OCI-LY1 (cell line): ENCODE measurements around the gene POU6F2.

Source experiments
- H2AFZ ChIP-seq: fragments of 200-600 bp; sonication (generic), shearing (Covaris generic); 2 replicates; pipeline ENCODE4 v1.6.0; 2014; ENCODE audit warnings: antibody characterized with exemption, mild to moderate bottlenecking, low read length
- H3F3A ChIP-seq: fragments of 200-600 bp; sonication (generic), shearing (Covaris generic); 2 replicates; pipeline ENCODE4 v1.6.0; 2014; ENCODE audit warnings: mild to moderate bottlenecking, antibody characterized with exemption, low read length, moderate library complexity; ENCODE audit not compliant: insufficient read depth
- H3K27ac ChIP-seq: fragments of 200-600 bp; sonication (generic); 2 replicates; pipeline ENCODE4 v1.5.1; 2014; ENCODE audit warnings: low read length, mixed run types, mild to moderate bottlenecking, low read depth; ENCODE audit not compliant: poor library complexity, severe bottlenecking
- H3K27me3 ChIP-seq: fragments of 200-600 bp; sonication (generic); 2 replicates; pipeline ENCODE4 v1.6.0; 2014; ENCODE audit warnings: antibody characterized with exemption, mild to moderate bottlenecking, low read length, moderate library complexity; ENCODE audit not compliant: insufficient read depth
- H3K36me3 ChIP-seq: fragments of 200-600 bp; sonication (generic); 2 replicates; pipeline ENCODE4 v1.6.1; 2014; ENCODE audit warnings: mild to moderate bottlenecking, antibody characterized with exemption, low read length, moderate library complexity, mixed read lengths; ENCODE audit not compliant: insufficient read depth
- H3K4me1 ChIP-seq: fragments of 200-600 bp; sonication (generic); 2 replicates; pipeline ENCODE4 v1.5.1; 2014; ENCODE audit warnings: mild to moderate bottlenecking, low read length, moderate library complexity; ENCODE audit not compliant: insufficient read depth, severe bottlenecking
- H3K4me2 ChIP-seq: fragments of 200-600 bp; sonication (generic), shearing (Covaris generic); 2 replicates; pipeline ENCODE4 v1.6.1; 2014; ENCODE audit warnings: low read length
- H3K4me3 ChIP-seq: fragments of 200-600 bp; sonication (generic); 2 replicates; pipeline ENCODE4 v1.5.1; 2014; ENCODE audit warnings: low read length, low read depth, mild to moderate bottlenecking, mixed read lengths; ENCODE audit not compliant: poor library complexity, severe bottlenecking
- H3K79me2 ChIP-seq: fragments of 200-600 bp; shearing (Covaris generic); 2 replicates; pipeline ENCODE4 v1.6.1; 2016; ENCODE audit warnings: mixed run types, low read length, mixed read lengths; ENCODE audit not compliant: insufficient read depth
- H3K9ac ChIP-seq: fragments of 200-600 bp; sonication (generic), shearing (Covaris generic); 2 replicates; pipeline ENCODE4 v1.6.1; 2014; ENCODE audit warnings: mild to moderate bottlenecking, low read length, mixed read lengths
- H3K9me2 ChIP-seq: fragments of 200-600 bp; sonication (generic), shearing (Covaris generic); 2 replicates; pipeline ENCODE4 v1.6.1; 2014; ENCODE audit warnings: low read depth, mild to moderate bottlenecking, low read length, mixed read lengths
- H3K9me3 ChIP-seq: fragments of 200-600 bp; shearing (Covaris generic); 2 replicates; pipeline ENCODE4 v1.6.1; 2014; ENCODE audit warnings: low read length, mixed read lengths
- H4K20me1 ChIP-seq: fragments of 200-600 bp; sonication (generic), shearing (Covaris generic); 2 replicates; pipeline ENCODE4 v1.6.0; 2016; ENCODE audit warnings: mild to moderate bottlenecking, low read length; ENCODE audit not compliant: insufficient read depth
- EZH2 ChIP-seq: fragments of 200-600 bp; sonication (generic), shearing (Covaris generic); IDR thresholded peaks from 2 replicates; pipeline ENCODE4 v1.8.0; 2017; ENCODE audit warnings: borderline replicate concordance, mixed run types, mild to moderate bottlenecking, antibody characterized with exemption, low read length, moderate library complexity, mixed read lengths
- TF ChIP-seq, protein P1 (sequence below): fragments of 200-600 bp; sonication (generic), shearing (Covaris generic); IDR thresholded peaks from 2 replicates; pipeline ENCODE4 v1.5.1; 2017; ENCODE audit warnings: mild to moderate bottlenecking, antibody characterized with exemption, low read length, moderate library complexity, mixed read lengths

The POU6F2 gene

DNA sequence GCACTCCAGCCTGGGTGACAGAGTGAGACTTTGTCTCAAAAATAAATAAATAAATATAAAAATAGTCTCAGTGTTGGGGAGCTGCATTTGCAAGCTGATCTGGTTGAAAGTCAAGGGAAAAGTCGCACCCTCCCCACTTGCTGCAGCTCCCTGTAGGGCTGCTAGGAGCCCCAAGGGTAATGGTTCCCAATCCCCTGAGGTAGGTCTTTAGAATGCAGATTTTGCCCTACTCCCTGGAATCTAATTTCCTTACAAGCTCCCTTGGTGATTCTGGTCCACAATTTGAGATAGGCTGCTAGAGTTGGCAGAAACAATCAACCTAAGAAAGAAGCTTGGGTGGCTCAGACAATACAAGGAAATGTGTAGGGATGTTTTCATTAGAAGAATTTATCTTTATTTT, 356.0 kb downstream of the POU6F2 start:
- H3K79me2 ChIP-seq = no peaks in the 10 kb centered on the region

DNA sequence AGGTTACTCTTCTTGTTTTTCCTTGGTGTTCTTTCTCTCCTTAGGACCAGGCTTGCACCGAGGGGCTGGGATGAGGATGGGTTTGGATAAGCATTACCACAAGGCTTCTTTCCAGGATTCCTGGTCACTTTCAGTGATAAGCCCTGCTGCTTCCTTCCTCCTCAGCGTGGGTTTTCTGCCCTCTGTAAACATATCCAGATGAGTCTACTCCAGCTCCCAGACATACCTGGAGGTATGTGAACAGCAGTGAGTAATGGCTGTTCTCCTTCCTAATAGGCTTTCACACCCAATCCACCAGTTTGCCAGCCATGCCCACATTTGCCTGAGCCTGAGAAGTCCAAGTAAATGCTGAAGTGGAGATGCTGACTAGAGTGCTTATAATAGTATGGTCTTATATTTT, 358.7 kb downstream of the POU6F2 start:
- no peak overlapping the region for H3K27ac ChIP-seq
- H3K27me3 ChIP-seq = no peaks in the 10 kb centered on the region
- H3K9me2 ChIP-seq = no peaks in the 10 kb centered on the region

More for the DNA sequence above, 356.0 kb downstream of the POU6F2 start:
- H3K27me3 ChIP-seq = no peaks in the 10 kb centered on the region
- no peaks in the 10 kb centered on the region for H4K20me1 ChIP-seq
- H3K36me3 ChIP-seq = no peaks in the 10 kb centered on the region
- H3K4me2 ChIP-seq = no peak overlapping the region
- H3K9me2 ChIP-seq = no peaks in the 10 kb centered on the region
- no peak overlapping the region for H3K9ac ChIP-seq
- no peak for TF ChIP-seq EZH2
- TF ChIP-seq, protein P1, sequence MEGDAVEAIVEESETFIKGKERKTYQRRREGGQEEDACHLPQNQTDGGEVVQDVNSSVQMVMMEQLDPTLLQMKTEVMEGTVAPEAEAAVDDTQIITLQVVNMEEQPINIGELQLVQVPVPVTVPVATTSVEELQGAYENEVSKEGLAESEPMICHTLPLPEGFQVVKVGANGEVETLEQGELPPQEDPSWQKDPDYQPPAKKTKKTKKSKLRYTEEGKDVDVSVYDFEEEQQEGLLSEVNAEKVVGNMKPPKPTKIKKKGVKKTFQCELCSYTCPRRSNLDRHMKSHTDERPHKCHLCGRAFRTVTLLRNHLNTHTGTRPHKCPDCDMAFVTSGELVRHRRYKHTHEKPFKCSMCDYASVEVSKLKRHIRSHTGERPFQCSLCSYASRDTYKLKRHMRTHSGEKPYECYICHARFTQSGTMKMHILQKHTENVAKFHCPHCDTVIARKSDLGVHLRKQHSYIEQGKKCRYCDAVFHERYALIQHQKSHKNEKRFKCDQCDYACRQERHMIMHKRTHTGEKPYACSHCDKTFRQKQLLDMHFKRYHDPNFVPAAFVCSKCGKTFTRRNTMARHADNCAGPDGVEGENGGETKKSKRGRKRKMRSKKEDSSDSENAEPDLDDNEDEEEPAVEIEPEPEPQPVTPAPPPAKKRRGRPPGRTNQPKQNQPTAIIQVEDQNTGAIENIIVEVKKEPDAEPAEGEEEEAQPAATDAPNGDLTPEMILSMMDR = no peak
- H3K27ac ChIP-seq = no peak overlapping the region
- no peaks in the 10 kb centered on the region for H3K4me1 ChIP-seq
- H3K4me3 ChIP-seq = no peak overlapping the region
- H2AFZ ChIP-seq = no peak overlapping the region
- no peaks in the 10 kb centered on the region for H3K9me3 ChIP-seq
- H3F3A ChIP-seq = no peaks in the 10 kb centered on the region

DNA sequence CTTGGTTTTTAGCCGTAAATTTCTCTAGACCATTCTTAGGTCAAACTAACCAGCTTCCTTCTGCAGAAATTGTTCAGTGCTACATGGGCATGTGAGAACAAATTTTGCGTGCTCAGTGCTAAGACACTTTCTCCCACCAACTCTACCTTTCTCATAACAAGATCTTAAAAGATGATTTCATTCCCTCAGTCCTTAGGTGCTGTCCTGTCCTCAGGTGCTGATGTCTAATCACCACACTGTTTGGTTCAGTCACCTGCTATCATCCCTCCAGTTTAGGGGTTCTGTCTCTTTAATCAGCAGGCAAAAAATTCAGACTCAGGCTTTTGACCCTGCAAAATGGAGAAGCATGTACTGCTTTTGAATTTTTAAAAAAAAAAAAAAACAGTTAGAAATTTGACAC, 361.0 kb downstream of the POU6F2 start:
- Histone ChIP-seq H3K9me2 (no peaks in the 10 kb centered on the region), H3K9ac (no peak overlapping the region), H2AFZ (no peak overlapping the region), H3K4me3 (no peak overlapping the region), H4K20me1 (no peaks in the 10 kb centered on the region), H3K27ac (no peak overlapping the region), H3K4me2 (no peak overlapping the region), H3K9me3 (no peaks in the 10 kb centered on the region), H3K36me3 (no peaks in the 10 kb centered on the region), H3K27me3 (no peaks in the 10 kb centered on the region), H3F3A (no peaks in the 10 kb centered on the region), H3K4me1 (no peaks in the 10 kb centered on the region), H3K79me2 (no peaks in the 10 kb centered on the region)
- TF ChIP-seq EZH2 = no peak
- TF ChIP-seq, protein P1 = no peak

More for the DNA sequence above, 358.7 kb downstream of the POU6F2 start:
- H3K36me3 ChIP-seq = no peaks in the 10 kb centered on the region
- H4K20me1 ChIP-seq = no peaks in the 10 kb centered on the region
- H3K4me2 ChIP-seq = no peak overlapping the region
- H3K9me3 ChIP-seq = no peaks in the 10 kb centered on the region
- no peaks in the 10 kb centered on the region for H3K79me2 ChIP-seq
- no peaks in the 10 kb centered on the region for H3F3A ChIP-seq
- no peak overlapping the region for H2AFZ ChIP-seq
- no peak overlapping the region for H3K4me3 ChIP-seq
- no peak overlapping the region for H3K9ac ChIP-seq
- H3K4me1 ChIP-seq = no peaks in the 10 kb centered on the region
- no peak for TF ChIP-seq EZH2
- TF ChIP-seq, protein P1 = no peak
